Skeletal muscle tissue (tissue), 4 donors: ENCODE measurements around the gene CD2AP. TPM values are rescaled to one million over a fixed set of nuclear protein-coding genes. Genes with fewer than 3 reads are reported as not detected.

Experiments used
- H3K27ac ChIP-seq: one replicate; pipeline ENCODE4 v1.7.0; 2013; ENCODE audit warnings: mild to moderate bottlenecking, low read depth, low read length, inconsistent platforms
- H3K27me3 ChIP-seq, 3 donors: one replicate each; pipeline ENCODE4 v1.7.0; 2013; ENCODE audit warnings: low read length in 3 of 3; ENCODE audit not compliant: control insufficient read depth in 3 of 3, insufficient read depth in 3 of 3
- H3K36me3 ChIP-seq, 3 donors: one replicate each; pipeline ENCODE4 v1.7.0; 2013; ENCODE audit warnings: low read length in 3 of 3; ENCODE audit not compliant: control insufficient read depth in 3 of 3, insufficient read depth in 3 of 3
- H3K4me1 ChIP-seq, 3 donors: one replicate each; pipeline ENCODE4 v1.7.0; 2013; ENCODE audit warnings: low read length in 3 of 3, mild to moderate bottlenecking in 3 of 3; ENCODE audit not compliant: control insufficient read depth in 3 of 3, insufficient read depth in 3 of 3
- H3K4me3 ChIP-seq, 3 donors: one replicate each; pipeline ENCODE4 v1.7.0; 2013; ENCODE audit warnings: low read length in 3 of 3
- H3K9ac ChIP-seq, 3 donors: one replicate each; pipeline ENCODE4 v1.7.0; 2013; ENCODE audit warnings: low read length in 3 of 3, mild to moderate bottlenecking in 3 of 3, moderate library complexity in 2 of 3, low read depth in 1 of 3
- H3K9me3 ChIP-seq, 3 donors: one replicate each; pipeline ENCODE4 v1.7.0; 2013; ENCODE audit warnings: low read length in 3 of 3; ENCODE audit not compliant: control insufficient read depth in 3 of 3
- total RNA-seq: library from RNA; depleted of rRNA; stranded (reverse); fragments of >200 nt; gene quantifications from one replicate; pipeline ENCODE4 v1.2.3, GENCODE V29; 2014
- donor health status: Osteomylitis.

The CD2AP gene
- total RNA-seq, 1 donor from 2014 or later = 13.6 TPM

- H3K4me3 ChIP-seq = no peak overlapping the region
- no peaks in the 10 kb centered on the region for H3K27me3 ChIP-seq
- H3K4me1 ChIP-seq = peaks cover 5 to 6% (median 5%) of the 10 kb centered on the region in 3 donors
- H3K9ac ChIP-seq = no peak overlapping the region
- no peaks in the 10 kb centered on the region for H3K9me3 ChIP-seq
- H3K36me3 ChIP-seq = no peaks in the 10 kb centered on the region
- H3K27ac ChIP-seq = no peak overlapping the region
Measured at GRCh38 chr6:47648031-47648430, 170.4 kb downstream of the CD2AP start.

- peak overlapping the region in 1 of 3 donors; percentile 35 for H3K9ac ChIP-seq
- H3K27me3 ChIP-seq = no peaks in the 10 kb centered on the region
- H3K9me3 ChIP-seq = no peaks in the 10 kb centered on the region
- H3K4me1 ChIP-seq = peaks cover 5 to 6% (median 5%) of the 10 kb centered on the region in 3 donors
- H3K27ac ChIP-seq = peak overlapping the region; percentile 70
- no peaks in the 10 kb centered on the region for H3K36me3 ChIP-seq
- H3K4me3 ChIP-seq = peak overlapping the region in 2 of 3 donors; percentile 42 to 54
Measured at GRCh38 chr6:47650553-47651432, 173.2 kb downstream of the CD2AP start.

GRCh38 chr6:47651505-47651944 lies 173.9 kb downstream of the CD2AP start:
- H3K36me3 ChIP-seq = no peaks in the 10 kb centered on the region
- peak overlapping the region; percentile 70 for H3K27ac ChIP-seq
- no peaks in the 10 kb centered on the region for H3K27me3 ChIP-seq
- H3K4me3 ChIP-seq = peak overlapping the region in 2 of 3 donors; percentile 42 to 54
- H3K9ac ChIP-seq = peak overlapping the region in 1 of 3 donors; percentile 35
- H3K4me1 ChIP-seq = peaks cover 5 to 12% (median 6%) of the 10 kb centered on the region in 3 donors
- H3K9me3 ChIP-seq = no peaks in the 10 kb centered on the region

- Histone ChIP-seq H3K27ac (no peak overlapping the region), H3K9ac (no peak overlapping the region), H3K9me3 (no peaks in the 10 kb centered on the region), H3K36me3 (no peaks in the 10 kb centered on the region), H3K4me1 (peaks cover 5 to 12% (median 6%) of the 10 kb centered on the region in 3 donors), H3K4me3 (no peak overlapping the region), H3K27me3 (no peaks in the 10 kb centered on the region)
Measured at GRCh38 chr6:47653706-47654105, 176.1 kb downstream of the CD2AP start.

GRCh38 chr6:47654255-47654654 lies 176.7 kb downstream of the CD2AP start:
- Histone ChIP-seq H3K4me1 (peaks cover 5 to 12% (median 6%) of the 10 kb centered on the region in 3 donors), H3K4me3 (no peak overlapping the region)

GRCh38 chr6:47655719-47656595 lies 178.4 kb downstream of the CD2AP start:
- Histone ChIP-seq H3K27ac (no peak overlapping the region), H3K36me3 (no peaks in the 10 kb centered on the region), H3K27me3 (no peaks in the 10 kb centered on the region), H3K9me3 (no peaks in the 10 kb centered on the region), H3K4me3 (peak overlapping the region in 2 of 3 donors; percentile 37 to 60), H3K4me1 (peaks cover 5 to 12% (median 6%) of the 10 kb centered on the region in 3 donors), H3K9ac (peak overlapping the region in 1 of 3 donors; percentile 81)

More at GRCh38 chr6:47654255-47654654, 176.7 kb downstream of the CD2AP start:
- H3K9ac ChIP-seq = no peak overlapping the region
- no peaks in the 10 kb centered on the region for H3K36me3 ChIP-seq
- no peaks in the 10 kb centered on the region for H3K9me3 ChIP-seq
- H3K27ac ChIP-seq = no peak overlapping the region
- H3K27me3 ChIP-seq = no peaks in the 10 kb centered on the region

GRCh38 chr6:47661960-47662359 lies 184.4 kb downstream of the CD2AP start:
- Histone ChIP-seq H3K9ac (no peak overlapping the region), H3K4me3 (no peak overlapping the region), H3K4me1 (peaks cover 0 to 6% (median 4%) of the 10 kb centered on the region in 3 donors), H3K27me3 (peaks cover 0 to 4% (median 0%) of the 10 kb centered on the region in 3 donors), H3K36me3 (no peaks in the 10 kb centered on the region), H3K27ac (no peak overlapping the region), H3K9me3 (no peaks in the 10 kb centered on the region)

- Histone ChIP-seq H3K27ac (no peak overlapping the region), H3K9me3 (no peaks in the 10 kb centered on the region), H3K27me3 (peaks cover 0 to 4% (median 0%) of the 10 kb centered on the region in 3 donors), H3K4me3 (no peak overlapping the region), H3K4me1 (peaks cover 0 to 6% (median 4%) of the 10 kb centered on the region in 3 donors), H3K36me3 (no peaks in the 10 kb centered on the region), H3K9ac (no peak overlapping the region)
Measured at GRCh38 chr6:47663462-47664216, 186.1 kb downstream of the CD2AP start.

GRCh38 chr6:47665112-47665511 lies 187.5 kb downstream of the CD2AP start:
- H3K27ac ChIP-seq = no peak overlapping the region
- H3K9ac ChIP-seq = no peak overlapping the region
- no peak overlapping the region for H3K4me3 ChIP-seq
- peaks cover 2 to 6% (median 4%) of the 10 kb centered on the region in 3 donors for H3K4me1 ChIP-seq
- H3K9me3 ChIP-seq = no peaks in the 10 kb centered on the region
- peaks cover 0 to 4% (median 0%) of the 10 kb centered on the region in 3 donors for H3K27me3 ChIP-seq
- no peaks in the 10 kb centered on the region for H3K36me3 ChIP-seq
